ENCODE data around the gene TSC22D2.

DNA sequence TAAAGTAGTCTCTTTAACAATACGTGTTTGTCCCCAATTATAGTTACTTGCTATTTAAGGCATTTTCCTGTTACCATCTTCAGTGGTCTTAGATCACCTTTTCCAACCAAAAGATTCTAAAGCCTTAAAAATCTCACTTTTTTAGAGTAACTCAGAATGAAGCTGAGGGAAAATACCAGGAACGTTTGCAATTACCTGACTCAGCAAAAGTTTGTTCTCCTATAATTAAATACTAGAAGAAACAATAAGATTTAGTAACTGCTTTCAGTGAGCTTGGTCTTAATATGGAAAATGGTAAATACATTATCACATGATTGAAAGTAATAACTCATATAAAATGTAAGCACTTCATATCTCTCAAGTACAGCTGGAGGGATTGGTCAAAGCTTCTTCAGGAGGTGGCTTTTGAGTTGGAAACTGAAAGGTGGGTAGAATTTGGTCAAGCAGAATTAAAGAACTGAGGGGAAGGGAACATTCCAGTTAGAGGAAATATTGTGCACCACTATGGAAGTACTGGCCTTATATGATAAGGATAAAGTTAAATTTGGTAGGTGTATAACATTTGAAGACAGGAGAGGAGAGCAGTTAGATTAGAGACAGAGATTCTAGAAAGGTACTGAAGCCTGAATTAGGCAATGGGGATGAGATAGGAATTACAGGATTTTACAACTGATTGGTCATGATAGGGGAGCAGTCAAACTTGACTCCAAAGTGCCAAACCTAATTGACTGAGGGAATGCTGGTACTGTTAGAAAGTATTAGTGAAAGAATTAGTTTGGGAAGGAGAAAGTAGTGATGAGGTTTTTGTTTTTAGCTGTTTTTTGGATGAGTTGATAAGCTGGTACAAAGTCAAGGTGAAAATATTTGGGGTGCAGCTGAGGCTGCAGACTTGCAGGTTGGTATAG lies 21.9 kb downstream of the TSC22D2 start:
- TF ChIP-seq POLR2AphosphoS5 (IDR thresholded peaks at IDR 0.05): no peak
- TF ChIP-seq, protein P1, sequence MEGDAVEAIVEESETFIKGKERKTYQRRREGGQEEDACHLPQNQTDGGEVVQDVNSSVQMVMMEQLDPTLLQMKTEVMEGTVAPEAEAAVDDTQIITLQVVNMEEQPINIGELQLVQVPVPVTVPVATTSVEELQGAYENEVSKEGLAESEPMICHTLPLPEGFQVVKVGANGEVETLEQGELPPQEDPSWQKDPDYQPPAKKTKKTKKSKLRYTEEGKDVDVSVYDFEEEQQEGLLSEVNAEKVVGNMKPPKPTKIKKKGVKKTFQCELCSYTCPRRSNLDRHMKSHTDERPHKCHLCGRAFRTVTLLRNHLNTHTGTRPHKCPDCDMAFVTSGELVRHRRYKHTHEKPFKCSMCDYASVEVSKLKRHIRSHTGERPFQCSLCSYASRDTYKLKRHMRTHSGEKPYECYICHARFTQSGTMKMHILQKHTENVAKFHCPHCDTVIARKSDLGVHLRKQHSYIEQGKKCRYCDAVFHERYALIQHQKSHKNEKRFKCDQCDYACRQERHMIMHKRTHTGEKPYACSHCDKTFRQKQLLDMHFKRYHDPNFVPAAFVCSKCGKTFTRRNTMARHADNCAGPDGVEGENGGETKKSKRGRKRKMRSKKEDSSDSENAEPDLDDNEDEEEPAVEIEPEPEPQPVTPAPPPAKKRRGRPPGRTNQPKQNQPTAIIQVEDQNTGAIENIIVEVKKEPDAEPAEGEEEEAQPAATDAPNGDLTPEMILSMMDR (IDR thresholded peaks at IDR 0.05): no peak
- TF ChIP-seq POLR2A (IDR thresholded peaks at IDR 0.05): no peak

All from breast epithelium (tissue), 3 donors.